WTC11 (cell line): ENCODE results near the gene C1orf226. TPM values are rescaled to one million over a fixed set of nuclear protein-coding genes. Genes with fewer than 3 reads are reported as not detected.

Experiments
- ATAC-seq: fragments of 200-7000 bp; cut with Tn5 transposase; 2 replicates; pipeline ENCODE4 v1.10.0; 2021; ENCODE audit warnings: mild to moderate bottlenecking, moderate library complexity
- CTCF ChIA-PET: fragments of 300-600 bp; sonication (Branson Sonifier 250); formaldehyde crosslinking; loops from one replicate; lab custom pipeline; 2021; ENCODE audit warnings: antibody characterized with exemption; lab: Charles Lee
- POLR2A ChIA-PET: fragments of 350-600 bp; sonication (Branson Sonifier 250); formaldehyde crosslinking; loops from one replicate; lab custom pipeline; 2021; ENCODE audit warnings: antibody characterized with exemption; lab: Charles Lee
- DNase-seq: peaks from one replicate; pipeline ENCODE4 v3.0.0; 2021; ENCODE audit warnings: low spot score
- H3K27ac Mint-ChIP-seq: 2 replicates; pipeline ENCODE4 v1.8.0; 2021; ENCODE audit warnings: mixed read lengths
- H3K27me3 Mint-ChIP-seq: 2 replicates; pipeline ENCODE4 v1.8.0; 2021; ENCODE audit warnings: low read depth, mild to moderate bottlenecking, moderate library complexity, mixed read lengths
- H3K36me3 Mint-ChIP-seq: 2 replicates; pipeline ENCODE4 v1.8.0; 2021; ENCODE audit warnings: mixed read lengths
- H3K4me1 Mint-ChIP-seq: 2 replicates; pipeline ENCODE4 v1.8.0; 2022; ENCODE audit warnings: mixed read lengths
- H3K4me3 Mint-ChIP-seq: 2 replicates; pipeline ENCODE4 v1.8.0; 2021; ENCODE audit warnings: mild to moderate bottlenecking, moderate library complexity, mixed read lengths
- H3K9me3 Mint-ChIP-seq: 2 replicates; pipeline ENCODE4 v1.8.0; 2021; ENCODE audit warnings: mixed read lengths
- ESRRA ChIP-seq: sonication (generic); formaldehyde crosslinking; IDR thresholded peaks from 2 replicates; pipeline ENCODE4 v1.8.1; 2022; ENCODE audit warnings: mild to moderate bottlenecking, missing genetic modification reagents, borderline replicate concordance
- ETV6 ChIP-seq: sonication (generic); formaldehyde crosslinking; IDR thresholded peaks from 2 replicates; pipeline ENCODE4 v1.8.1; 2022; ENCODE audit warnings: mild to moderate bottlenecking, missing genetic modification reagents
- GTF2I ChIP-seq: fragments of 250-450 bp; sonication (Bioruptor Pico); conservative IDR thresholded peaks from 2 replicates; pipeline ENCODE4 v1.4.0; 2021; ENCODE audit warnings: mild to moderate bottlenecking
- IRF2 ChIP-seq: sonication (generic); formaldehyde crosslinking; IDR thresholded peaks from 2 replicates; pipeline ENCODE4 v1.8.0; 2022; ENCODE audit warnings: low read depth, missing genetic modification reagents, borderline replicate concordance
- MYBL2 ChIP-seq: sonication (generic); formaldehyde crosslinking; IDR thresholded peaks from 2 replicates; pipeline ENCODE4 v1.8.1; 2023; ENCODE audit warnings: mild to moderate bottlenecking, moderate library complexity, missing genetic modification reagents
- NR3C1 ChIP-seq: sonication (generic); formaldehyde crosslinking; conservative IDR thresholded peaks from 2 replicates; pipeline ENCODE4 v1.8.1; 2023; ENCODE audit warnings: low read depth, mild to moderate bottlenecking, missing genetic modification reagents
- OVOL2 ChIP-seq: fragments of 250-450 bp; sonication (Bioruptor Pico); IDR thresholded peaks from 2 replicates; pipeline ENCODE4 v1.9.0; 2021; ENCODE audit warnings: mild to moderate bottlenecking, borderline replicate concordance
- RELA ChIP-seq: sonication (generic); formaldehyde crosslinking; IDR thresholded peaks from 2 replicates; pipeline ENCODE4 v1.8.1; 2022; ENCODE audit warnings: missing genetic modification reagents, mild to moderate bottlenecking, borderline replicate concordance
- RORB ChIP-seq: fragments of 250-450 bp; sonication (Bioruptor Pico); IDR thresholded peaks from 2 replicates; pipeline ENCODE4 v1.9.0; 2021; ENCODE audit warnings: mild to moderate bottlenecking
- SMAD3 ChIP-seq: sonication (generic); formaldehyde crosslinking; IDR thresholded peaks from 2 replicates; pipeline ENCODE4 v1.8.0; 2022; ENCODE audit warnings: missing genetic modification reagents, mild to moderate bottlenecking, borderline replicate concordance
- TEAD4 ChIP-seq: sonication (generic); formaldehyde crosslinking; IDR thresholded peaks from 2 replicates; pipeline ENCODE4 v1.8.0; 2022; ENCODE audit warnings: mild to moderate bottlenecking, missing genetic modification reagents
- ZNF396 ChIP-seq: fragments of 250-450 bp; sonication (Bioruptor Pico); IDR thresholded peaks from 2 replicates; pipeline ENCODE4 v1.8.0; 2021; ENCODE audit warnings: mild to moderate bottlenecking, moderate library complexity, borderline replicate concordance
- ZNF416 ChIP-seq: fragments of 250-450 bp; sonication (Bioruptor Pico); IDR thresholded peaks from 2 replicates; pipeline ENCODE4 v1.9.0; 2021; ENCODE audit warnings: mild to moderate bottlenecking, inconsistent platforms
- total RNA-seq: library from RNA; stranded (reverse); gene quantifications from 3 replicates; pipeline ENCODE4 v1.2.3, GENCODE V29; 2021
- TF ChIP-seq, protein P1 (sequence below): sonication (generic); formaldehyde crosslinking; IDR thresholded peaks from 2 replicates; pipeline ENCODE4 v1.8.1; 2022; ENCODE audit warnings: mild to moderate bottlenecking, missing genetic modification reagents, moderate library complexity, borderline replicate concordance
- TF ChIP-seq, protein P2 (sequence below): sonication (generic); formaldehyde crosslinking; conservative IDR thresholded peaks from 2 replicates; pipeline ENCODE4 v1.8.1; 2023; ENCODE audit warnings: mild to moderate bottlenecking, low read depth, missing genetic modification reagents, moderate library complexity
- TF ChIP-seq, protein P3 (sequence below): fragments of 250-450 bp; sonication (Bioruptor Pico); IDR thresholded peaks from 2 replicates; pipeline ENCODE4 v1.9.0; 2021; ENCODE audit warnings: mild to moderate bottlenecking
- TF ChIP-seq, protein P4 (sequence below): sonication (generic); formaldehyde crosslinking; IDR thresholded peaks from 2 replicates; pipeline ENCODE4 v1.8.1; 2022; ENCODE audit warnings: missing genetic modification reagents, borderline replicate concordance
- TF ChIP-seq, protein P5 (sequence below): fragments of 200-600 bp; IDR thresholded peaks from 2 replicates; pipeline ENCODE4 v1.8.0; 2022; ENCODE audit warnings: antibody characterized with exemption

Gene C1orf226
- total RNA-seq, 1 experiment from 2014 or later = 21.4 TPM

DNA sequence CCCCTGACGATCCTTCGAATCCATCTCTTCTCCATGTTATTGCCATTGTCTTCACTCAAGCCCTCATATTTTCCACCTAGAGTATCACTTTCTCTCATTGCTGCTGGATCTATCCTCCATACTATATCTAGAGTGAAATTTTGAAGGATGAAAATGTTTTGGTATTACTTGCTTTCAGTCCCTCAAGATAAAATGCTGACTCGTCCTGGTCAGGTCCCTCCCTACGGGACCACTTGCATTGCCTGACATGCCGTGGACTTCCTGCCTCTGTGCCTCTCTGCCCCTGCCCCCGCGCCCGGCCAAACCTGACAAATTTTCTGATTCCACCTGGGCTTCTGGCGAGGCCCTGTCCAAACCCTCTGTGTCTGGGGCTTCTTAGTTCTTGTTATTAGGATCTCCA is 28.4 kb upstream of the C1orf226 start:
- Mint-ChIP-seq H3K27ac (peak overlapping the region; percentile 68), H3K4me1 (peaks cover 17% of the 10 kb centered on the region), H3K27me3 (no peaks in the 10 kb centered on the region), H3K4me3 (no peak overlapping the region), H3K9me3 (no peaks in the 10 kb centered on the region), H3K36me3 (peaks cover 8% of the 10 kb centered on the region)
- no peak for DNase-seq
- TF ChIP-seq, protein P1, sequence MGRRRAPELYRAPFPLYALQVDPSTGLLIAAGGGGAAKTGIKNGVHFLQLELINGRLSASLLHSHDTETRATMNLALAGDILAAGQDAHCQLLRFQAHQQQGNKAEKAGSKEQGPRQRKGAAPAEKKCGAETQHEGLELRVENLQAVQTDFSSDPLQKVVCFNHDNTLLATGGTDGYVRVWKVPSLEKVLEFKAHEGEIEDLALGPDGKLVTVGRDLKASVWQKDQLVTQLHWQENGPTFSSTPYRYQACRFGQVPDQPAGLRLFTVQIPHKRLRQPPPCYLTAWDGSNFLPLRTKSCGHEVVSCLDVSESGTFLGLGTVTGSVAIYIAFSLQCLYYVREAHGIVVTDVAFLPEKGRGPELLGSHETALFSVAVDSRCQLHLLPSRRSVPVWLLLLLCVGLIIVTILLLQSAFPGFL (CRISPR knock-in tag) = no peak
- TF ChIP-seq RELA (CRISPR knock-in tag) (no peak), NR3C1 (CRISPR knock-in tag) (no peak), GTF2I (CRISPR knock-in tag) (no peak), ETV6 (CRISPR knock-in tag) (no peak), RORB (no peak), ZNF396 (CRISPR knock-in tag) (no peak), SMAD3 (CRISPR knock-in tag) (no peak), IRF2 (CRISPR knock-in tag) (no peak), OVOL2 (CRISPR knock-in tag) (no peak), TEAD4 (no peak), MYBL2 (CRISPR knock-in tag) (no peak), ESRRA (no peak)
- TF ChIP-seq, protein P2, sequence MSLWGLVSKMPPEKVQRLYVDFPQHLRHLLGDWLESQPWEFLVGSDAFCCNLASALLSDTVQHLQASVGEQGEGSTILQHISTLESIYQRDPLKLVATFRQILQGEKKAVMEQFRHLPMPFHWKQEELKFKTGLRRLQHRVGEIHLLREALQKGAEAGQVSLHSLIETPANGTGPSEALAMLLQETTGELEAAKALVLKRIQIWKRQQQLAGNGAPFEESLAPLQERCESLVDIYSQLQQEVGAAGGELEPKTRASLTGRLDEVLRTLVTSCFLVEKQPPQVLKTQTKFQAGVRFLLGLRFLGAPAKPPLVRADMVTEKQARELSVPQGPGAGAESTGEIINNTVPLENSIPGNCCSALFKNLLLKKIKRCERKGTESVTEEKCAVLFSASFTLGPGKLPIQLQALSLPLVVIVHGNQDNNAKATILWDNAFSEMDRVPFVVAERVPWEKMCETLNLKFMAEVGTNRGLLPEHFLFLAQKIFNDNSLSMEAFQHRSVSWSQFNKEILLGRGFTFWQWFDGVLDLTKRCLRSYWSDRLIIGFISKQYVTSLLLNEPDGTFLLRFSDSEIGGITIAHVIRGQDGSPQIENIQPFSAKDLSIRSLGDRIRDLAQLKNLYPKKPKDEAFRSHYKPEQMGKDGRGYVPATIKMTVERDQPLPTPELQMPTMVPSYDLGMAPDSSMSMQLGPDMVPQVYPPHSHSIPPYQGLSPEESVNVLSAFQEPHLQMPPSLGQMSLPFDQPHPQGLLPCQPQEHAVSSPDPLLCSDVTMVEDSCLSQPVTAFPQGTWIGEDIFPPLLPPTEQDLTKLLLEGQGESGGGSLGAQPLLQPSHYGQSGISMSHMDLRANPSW (CRISPR knock-in tag) = no peak
- TF ChIP-seq, protein P3, sequence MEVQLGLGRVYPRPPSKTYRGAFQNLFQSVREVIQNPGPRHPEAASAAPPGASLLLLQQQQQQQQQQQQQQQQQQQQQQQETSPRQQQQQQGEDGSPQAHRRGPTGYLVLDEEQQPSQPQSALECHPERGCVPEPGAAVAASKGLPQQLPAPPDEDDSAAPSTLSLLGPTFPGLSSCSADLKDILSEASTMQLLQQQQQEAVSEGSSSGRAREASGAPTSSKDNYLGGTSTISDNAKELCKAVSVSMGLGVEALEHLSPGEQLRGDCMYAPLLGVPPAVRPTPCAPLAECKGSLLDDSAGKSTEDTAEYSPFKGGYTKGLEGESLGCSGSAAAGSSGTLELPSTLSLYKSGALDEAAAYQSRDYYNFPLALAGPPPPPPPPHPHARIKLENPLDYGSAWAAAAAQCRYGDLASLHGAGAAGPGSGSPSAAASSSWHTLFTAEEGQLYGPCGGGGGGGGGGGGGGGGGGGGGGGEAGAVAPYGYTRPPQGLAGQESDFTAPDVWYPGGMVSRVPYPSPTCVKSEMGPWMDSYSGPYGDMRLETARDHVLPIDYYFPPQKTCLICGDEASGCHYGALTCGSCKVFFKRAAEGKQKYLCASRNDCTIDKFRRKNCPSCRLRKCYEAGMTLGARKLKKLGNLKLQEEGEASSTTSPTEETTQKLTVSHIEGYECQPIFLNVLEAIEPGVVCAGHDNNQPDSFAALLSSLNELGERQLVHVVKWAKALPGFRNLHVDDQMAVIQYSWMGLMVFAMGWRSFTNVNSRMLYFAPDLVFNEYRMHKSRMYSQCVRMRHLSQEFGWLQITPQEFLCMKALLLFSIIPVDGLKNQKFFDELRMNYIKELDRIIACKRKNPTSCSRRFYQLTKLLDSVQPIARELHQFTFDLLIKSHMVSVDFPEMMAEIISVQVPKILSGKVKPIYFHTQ (CRISPR knock-in tag) = no peak
- ATAC-seq = no peak; the same call in 1 of the 2 replicates
- POLR2A ChIA-PET = interaction anchor here (0.7 kb wide), 1 partner anchor 283 kb away, joined by 3 read pairs; no protein-coding TSS in a partner anchor
- CTCF ChIA-PET = no interaction called here

DNA sequence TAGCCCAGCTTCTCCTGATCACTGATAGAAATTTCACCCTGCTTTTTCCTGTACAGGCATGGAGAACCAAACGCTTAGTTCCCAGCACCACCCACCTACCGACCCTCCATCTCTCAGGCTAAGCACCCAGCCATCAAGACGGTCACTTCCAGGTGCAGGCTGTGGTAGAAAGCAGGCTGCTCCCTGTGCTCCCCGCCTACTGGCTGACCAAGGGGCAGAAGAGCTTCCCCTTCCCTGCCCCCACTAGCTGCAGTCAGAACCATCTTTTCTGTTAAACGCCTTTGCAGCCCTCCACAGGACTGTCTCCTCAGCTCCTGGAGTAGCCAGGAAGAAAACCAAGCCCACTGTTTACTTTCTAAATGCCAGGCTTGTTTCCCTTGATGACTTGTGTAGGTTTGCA is 27.8 kb upstream of the C1orf226 start:
- H3K27ac Mint-ChIP-seq = peak overlapping the region; percentile 70
- peak; percentile 63 for ATAC-seq
- H3K4me1 Mint-ChIP-seq = peaks cover 17% of the 10 kb centered on the region

DNA sequence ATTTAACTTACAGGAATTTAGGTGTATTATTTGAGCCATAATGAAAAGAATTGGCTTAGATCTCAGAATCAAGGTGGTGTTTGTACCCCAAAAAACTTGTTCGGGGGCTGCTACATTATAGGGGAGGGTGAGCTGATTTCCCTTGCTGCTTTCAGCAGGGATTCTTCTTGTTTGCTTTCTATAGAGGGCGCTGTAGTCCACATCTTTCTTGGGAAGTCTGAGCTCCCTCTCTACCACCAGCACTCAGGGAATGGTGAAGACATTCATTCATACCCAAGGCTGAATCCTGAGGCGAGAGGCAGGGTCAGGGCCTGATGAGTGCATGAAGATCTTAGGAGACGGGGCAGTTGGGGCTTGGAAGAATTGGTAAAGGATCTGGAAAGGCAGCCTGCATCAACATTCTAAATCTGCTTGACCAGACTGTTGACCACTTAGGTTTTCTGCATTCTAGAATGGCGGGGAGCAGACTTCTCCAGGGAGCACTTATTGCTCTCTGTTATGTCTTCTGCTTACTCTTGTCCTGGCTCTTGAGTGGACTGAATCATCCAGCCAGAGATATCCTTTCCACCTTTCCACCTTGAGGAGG is 23.8 kb upstream of the C1orf226 start:
- no peak overlapping the region for H3K4me3 Mint-ChIP-seq
- TF ChIP-seq, protein P4, sequence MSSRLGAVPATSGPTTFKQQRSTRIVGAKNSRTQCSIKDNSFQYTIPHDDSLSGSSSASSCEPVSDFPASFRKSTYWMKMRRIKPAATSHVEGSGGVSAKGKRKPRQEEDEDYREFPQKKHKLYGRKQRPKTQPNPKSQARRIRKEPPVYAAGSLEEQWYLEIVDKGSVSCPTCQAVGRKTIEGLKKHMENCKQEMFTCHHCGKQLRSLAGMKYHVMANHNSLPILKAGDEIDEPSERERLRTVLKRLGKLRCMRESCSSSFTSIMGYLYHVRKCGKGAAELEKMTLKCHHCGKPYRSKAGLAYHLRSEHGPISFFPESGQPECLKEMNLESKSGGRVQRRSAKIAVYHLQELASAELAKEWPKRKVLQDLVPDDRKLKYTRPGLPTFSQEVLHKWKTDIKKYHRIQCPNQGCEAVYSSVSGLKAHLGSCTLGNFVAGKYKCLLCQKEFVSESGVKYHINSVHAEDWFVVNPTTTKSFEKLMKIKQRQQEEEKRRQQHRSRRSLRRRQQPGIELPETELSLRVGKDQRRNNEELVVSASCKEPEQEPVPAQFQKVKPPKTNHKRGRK = no peak
- TF ChIP-seq, protein P5, sequence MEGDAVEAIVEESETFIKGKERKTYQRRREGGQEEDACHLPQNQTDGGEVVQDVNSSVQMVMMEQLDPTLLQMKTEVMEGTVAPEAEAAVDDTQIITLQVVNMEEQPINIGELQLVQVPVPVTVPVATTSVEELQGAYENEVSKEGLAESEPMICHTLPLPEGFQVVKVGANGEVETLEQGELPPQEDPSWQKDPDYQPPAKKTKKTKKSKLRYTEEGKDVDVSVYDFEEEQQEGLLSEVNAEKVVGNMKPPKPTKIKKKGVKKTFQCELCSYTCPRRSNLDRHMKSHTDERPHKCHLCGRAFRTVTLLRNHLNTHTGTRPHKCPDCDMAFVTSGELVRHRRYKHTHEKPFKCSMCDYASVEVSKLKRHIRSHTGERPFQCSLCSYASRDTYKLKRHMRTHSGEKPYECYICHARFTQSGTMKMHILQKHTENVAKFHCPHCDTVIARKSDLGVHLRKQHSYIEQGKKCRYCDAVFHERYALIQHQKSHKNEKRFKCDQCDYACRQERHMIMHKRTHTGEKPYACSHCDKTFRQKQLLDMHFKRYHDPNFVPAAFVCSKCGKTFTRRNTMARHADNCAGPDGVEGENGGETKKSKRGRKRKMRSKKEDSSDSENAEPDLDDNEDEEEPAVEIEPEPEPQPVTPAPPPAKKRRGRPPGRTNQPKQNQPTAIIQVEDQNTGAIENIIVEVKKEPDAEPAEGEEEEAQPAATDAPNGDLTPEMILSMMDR = peak; percentile 49; the same call in 1 of the 2 replicates
- ATAC-seq = peak; percentile 79
- POLR2A ChIA-PET = no interaction called here
- peaks cover 8% of the 10 kb centered on the region for H3K36me3 Mint-ChIP-seq
- H3K27ac Mint-ChIP-seq = no peak overlapping the region
- H3K27me3 Mint-ChIP-seq = no peaks in the 10 kb centered on the region
- CTCF ChIA-PET = interaction anchor here (0.5 to 2.3 kb wide), 49 partner anchors 8 to 492 kb away, joined by 3 to 27 read pairs (median 4); partner anchors contain the start of genes C1orf226 and OLFML2B
- DNase-seq = no peak
- H3K4me1 Mint-ChIP-seq = peaks cover 12% of the 10 kb centered on the region
- H3K9me3 Mint-ChIP-seq = no peaks in the 10 kb centered on the region

More for the DNA sequence above, 27.8 kb upstream of the C1orf226 start:
- Mint-ChIP-seq H3K27me3 (no peaks in the 10 kb centered on the region), H3K9me3 (no peaks in the 10 kb centered on the region), H3K36me3 (peaks cover 8% of the 10 kb centered on the region), H3K4me3 (no peak overlapping the region)
- CTCF ChIA-PET = interaction anchor here (0.9 to 1.3 kb wide), 2 partner anchors 298 to 317 kb away, joined by 3 to 4 read pairs; no protein-coding TSS in a partner anchor
- POLR2A ChIA-PET = interaction anchor here (0.7 kb wide), 1 partner anchor 283 kb away, joined by 3 read pairs; no protein-coding TSS in a partner anchor
- no peak for DNase-seq
- no peak for TF ChIP-seq ZNF416
